HepG2 (cell line): ENCODE measurements around the gene TEX14. TPM values are rescaled to one million over a fixed set of nuclear protein-coding genes. Genes with fewer than 3 reads are reported as not detected.

Source experiments
- ARNT2 ChIP-seq: sonication (generic); formaldehyde crosslinking; IDR thresholded peaks from 2 replicates; pipeline ENCODE4 v1.8.0; 2022; ENCODE audit warnings: mild to moderate bottlenecking, low read depth, missing genetic modification reagents, moderate library complexity
- HDAC2 ChIP-seq: sonication (generic); formaldehyde crosslinking; IDR thresholded peaks from 2 replicates; pipeline ENCODE4 v1.4.0; 2020; ENCODE audit warnings: missing genetic modification reagents
- IKZF4 ChIP-seq: sonication (generic); formaldehyde crosslinking; IDR thresholded peaks from 2 replicates; pipeline ENCODE4 v1.5.1; 2020; ENCODE audit warnings: borderline replicate concordance, mild to moderate bottlenecking, low read depth, missing genetic modification reagents; ENCODE audit errors: not compliant biosample characterization
- LRRFIP1 ChIP-seq: sonication (generic); formaldehyde crosslinking; conservative IDR thresholded peaks from 2 replicates; pipeline ENCODE4 v1.4.0; 2020; ENCODE audit warnings: missing genetic modification reagents
- SMC3 ChIP-seq: IDR thresholded peaks from 2 replicates; pipeline ENCODE4 v1.6.1; 2011; ENCODE audit warnings: low read length, improper control_type of control experiment
- TOE1 ChIP-seq: sonication (generic); formaldehyde crosslinking; IDR thresholded peaks from 2 replicates; pipeline ENCODE4 v1.4.0; 2020; ENCODE audit warnings: mild to moderate bottlenecking, missing genetic modification reagents
- UBTF ChIP-seq: sonication (generic); formaldehyde crosslinking; IDR thresholded peaks from 2 replicates; pipeline ENCODE4 v1.4.0; 2020; ENCODE audit warnings: mild to moderate bottlenecking, missing genetic modification reagents
- ZBTB4 ChIP-seq: sonication (generic); formaldehyde crosslinking; IDR thresholded peaks from 2 replicates; pipeline ENCODE4 v1.4.0; 2020; ENCODE audit warnings: missing genetic modification reagents, mild to moderate bottlenecking, borderline replicate concordance
- ZKSCAN5 ChIP-seq: sonication (generic); formaldehyde crosslinking; IDR thresholded peaks from 2 replicates; pipeline ENCODE4 v1.5.1; 2020; ENCODE audit warnings: mild to moderate bottlenecking, missing genetic modification reagents
- ZNF10 ChIP-seq: sonication (generic); formaldehyde crosslinking; IDR thresholded peaks from 2 replicates; pipeline ENCODE4 v1.4.0; 2020; ENCODE audit warnings: mild to moderate bottlenecking, low read depth, missing genetic modification reagents, borderline replicate concordance
- ZNF225 ChIP-seq: sonication (generic); formaldehyde crosslinking; IDR thresholded peaks from 2 replicates; pipeline ENCODE4 v1.4.0; 2020; ENCODE audit warnings: mild to moderate bottlenecking, missing genetic modification reagents
- ZNF24 ChIP-seq: fragments of 450-650 bp; IDR thresholded peaks from 2 replicates; pipeline ENCODE4 v1.6.1; 2017; ENCODE audit warnings: antibody characterized with exemption, mild to moderate bottlenecking
- ZNF446 ChIP-seq: sonication (generic); formaldehyde crosslinking; IDR thresholded peaks from 2 replicates; pipeline ENCODE4 v1.5.0; 2020; ENCODE audit warnings: mild to moderate bottlenecking, missing genetic modification reagents
- ZNF720 ChIP-seq: sonication (generic); formaldehyde crosslinking; IDR thresholded peaks from 2 replicates; pipeline ENCODE4 v1.4.0; 2020; ENCODE audit warnings: missing genetic modification reagents
- polyA plus RNA-seq, 8 experiments: library from polyadenylated mRNA; depleted of rRNA in 3 of 8; stranded (reverse) in 7 of 8; unstranded in 1 of 8; fragments of >200 nt; fragmentation: Illumina TruSeq in 4 of 8; extraction: Trizol in 4 of 8; gene quantifications; 2 replicates each; pipeline versions ENCODE4 v1.2.1 to v1.2.3, GENCODE V29; 2011 to 2016; ENCODE audit warnings: low read depth in 4 of 8, missing spikeins in 1 of 8, mixed read lengths in 1 of 8; ENCODE audit not compliant: insufficient read depth in 1 of 8
- total RNA-seq, 5 experiments: library from RNA; depleted of rRNA; stranded (reverse); fragments of >200 nt; fragmentation: Illumina TruSeq; extraction: Trizol; gene quantifications; 2 replicates each; pipeline ENCODE4 v1.2.3, GENCODE V29; 2016; ENCODE audit warnings: low read depth in 1 of 5
- TF ChIP-seq, protein P1 (sequence below): fragments of 450-650 bp; IDR thresholded peaks from 2 replicates; pipeline ENCODE4 v1.6.1; 2016
- TF ChIP-seq, protein P2 (sequence below): sonication (generic); formaldehyde crosslinking; IDR thresholded peaks from 2 replicates; pipeline ENCODE4 v1.5.0; 2020; ENCODE audit warnings: mild to moderate bottlenecking, missing genetic modification reagents

The TEX14 gene
- total and polyA plus RNA-seq, 2 of the 13 experiments (the other 11 are each of a cell fraction or from before 2014, with no cell fraction given) = 0.04 to 0.07 TPM

DNA sequence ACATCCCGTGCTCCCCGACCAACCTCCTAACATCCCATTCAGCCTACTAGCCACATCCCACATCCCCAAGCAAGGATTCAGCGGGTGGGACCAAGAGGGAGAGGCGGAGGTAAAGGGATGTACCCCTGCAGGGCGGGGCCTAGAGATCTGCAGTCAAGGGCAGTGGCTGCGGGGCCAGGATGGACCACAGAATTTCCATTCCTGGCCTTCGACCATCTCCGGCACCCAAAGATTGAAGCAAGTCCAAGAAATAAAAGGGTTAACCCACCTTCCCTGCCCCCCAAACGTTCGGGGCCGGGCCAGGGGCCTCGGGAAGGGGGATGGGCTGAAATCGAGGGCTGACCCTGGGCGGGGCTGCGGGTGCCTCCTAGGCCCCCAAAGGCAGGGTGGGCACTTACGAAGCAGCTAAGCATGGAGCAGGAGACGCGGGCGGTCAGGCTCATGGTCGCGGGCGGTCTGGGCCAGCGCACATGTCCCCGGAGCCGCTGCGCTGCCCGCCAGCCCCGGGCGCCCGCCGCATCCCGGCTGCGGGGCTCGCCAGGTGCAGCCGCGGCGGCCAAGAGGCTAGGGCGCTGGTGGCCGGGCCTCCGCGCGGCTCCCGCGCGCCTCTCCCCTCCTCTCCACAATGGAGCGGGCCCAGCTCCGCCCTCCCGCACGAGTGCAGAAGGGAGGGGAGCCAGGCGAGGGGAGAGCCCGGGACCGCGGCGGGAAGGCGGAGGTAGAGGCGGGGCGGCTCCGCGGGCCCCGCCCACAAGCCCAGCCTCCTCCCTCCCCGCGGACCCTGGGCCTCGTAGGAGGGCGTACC lies 177.7 kb downstream of the TEX14 start, which contains the start of gene MTMR4 (continued):
- TF ChIP-seq, protein P1, sequence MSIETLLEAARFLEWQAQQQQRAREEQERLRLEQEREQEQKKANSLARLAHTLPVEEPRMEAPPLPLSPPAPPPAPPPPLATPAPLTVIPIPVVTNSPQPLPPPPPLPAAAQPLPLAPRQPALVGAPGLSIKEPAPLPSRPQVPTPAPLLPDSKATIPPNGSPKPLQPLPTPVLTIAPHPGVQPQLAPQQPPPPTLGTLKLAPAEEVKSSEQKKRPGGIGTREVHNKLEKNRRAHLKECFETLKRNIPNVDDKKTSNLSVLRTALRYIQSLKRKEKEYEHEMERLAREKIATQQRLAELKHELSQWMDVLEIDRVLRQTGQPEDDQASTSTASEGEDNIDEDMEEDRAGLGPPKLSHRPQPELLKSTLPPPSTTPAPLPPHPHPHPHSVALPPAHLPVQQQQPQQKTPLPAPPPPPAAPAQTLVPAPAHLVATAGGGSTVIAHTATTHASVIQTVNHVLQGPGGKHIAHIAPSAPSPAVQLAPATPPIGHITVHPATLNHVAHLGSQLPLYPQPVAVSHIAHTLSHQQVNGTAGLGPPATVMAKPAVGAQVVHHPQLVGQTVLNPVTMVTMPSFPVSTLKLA = no peak
- TF ChIP-seq ZNF10 (no peak), LRRFIP1 (CRISPR knock-in tag) (no peak), ZBTB4 (CRISPR knock-in tag) (no peak), ZKSCAN5 (no peak), ZNF720 (CRISPR knock-in tag) (no peak), UBTF (CRISPR knock-in tag) (peak; percentile 16; the same call in 1 of the 2 replicates), ARNT2 (CRISPR knock-in tag) (peak; percentile 59; the same call in 1 of the 2 replicates), ZNF225 (CRISPR knock-in tag) (no peak), SMC3 (no peak), IKZF4 (no peak), ZNF446 (CRISPR knock-in tag) (no peak), TOE1 (no peak; the same call in 1 of the 2 replicates), ZNF24 (no peak), HDAC2 (CRISPR knock-in tag) (peak; percentile 25; the same call in 1 of the 2 replicates)
- TF ChIP-seq, protein P2, sequence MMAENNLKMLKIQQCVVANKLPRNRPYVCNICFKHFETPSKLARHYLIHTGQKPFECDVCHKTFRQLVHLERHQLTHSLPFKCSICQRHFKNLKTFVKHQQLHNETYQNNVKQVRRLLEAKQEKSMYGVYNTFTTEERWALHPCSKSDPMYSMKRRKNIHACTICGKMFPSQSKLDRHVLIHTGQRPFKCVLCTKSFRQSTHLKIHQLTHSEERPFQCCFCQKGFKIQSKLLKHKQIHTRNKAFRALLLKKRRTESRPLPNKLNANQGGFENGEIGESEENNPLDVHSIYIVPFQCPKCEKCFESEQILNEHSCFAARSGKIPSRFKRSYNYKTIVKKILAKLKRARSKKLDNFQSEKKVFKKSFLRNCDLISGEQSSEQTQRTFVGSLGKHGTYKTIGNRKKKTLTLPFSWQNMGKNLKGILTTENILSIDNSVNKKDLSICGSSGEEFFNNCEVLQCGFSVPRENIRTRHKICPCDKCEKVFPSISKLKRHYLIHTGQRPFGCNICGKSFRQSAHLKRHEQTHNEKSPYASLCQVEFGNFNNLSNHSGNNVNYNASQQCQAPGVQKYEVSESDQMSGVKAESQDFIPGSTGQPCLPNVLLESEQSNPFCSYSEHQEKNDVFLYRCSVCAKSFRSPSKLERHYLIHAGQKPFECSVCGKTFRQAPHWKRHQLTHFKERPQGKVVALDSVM (CRISPR knock-in tag) = 0 out of 2 replicates have a peak, but pooled peaks have one; percentile 20
